MM.1S (cell line): ENCODE data around the gene CSNK1G3.
A peak's percentile ranks its signal among the peaks of the same experiment; 100 is the strongest.

Experiments used
- DNase-seq: peaks from one replicate; pipeline ENCODE4 v3.0.0-alpha.2; 2015
- H2AFZ ChIP-seq: fragments of 300-600 bp; sonication (generic); 2 replicates; pipeline ENCODE4 v1.6.0; 2016; ENCODE audit warnings: antibody characterized with exemption, low read length
- H3F3A ChIP-seq: fragments of 300-600 bp; sonication (generic); 2 replicates; pipeline ENCODE4 v1.6.1; 2016; ENCODE audit warnings: mild to moderate bottlenecking, antibody characterized with exemption, low read length, moderate library complexity, mixed read lengths; ENCODE audit not compliant: insufficient read depth
- H3K27ac ChIP-seq: fragments of 300-600 bp; sonication (generic); 2 replicates; pipeline ENCODE4 v1.5.1; 2016; ENCODE audit warnings: mild to moderate bottlenecking, low read length
- H3K27me3 ChIP-seq: fragments of 300-600 bp; sonication (generic); replicated peaks from 2 replicates; pipeline ENCODE4 v1.6.0; 2016; ENCODE audit warnings: low read length; ENCODE audit not compliant: insufficient read depth
- H3K36me3 ChIP-seq: fragments of 300-600 bp; sonication (generic); replicated peaks from 2 replicates; pipeline ENCODE4 v1.6.1; 2016; ENCODE audit warnings: mild to moderate bottlenecking, low read length, mixed read lengths; ENCODE audit not compliant: insufficient read depth
- H3K4me1 ChIP-seq: fragments of 300-600 bp; sonication (generic); 2 replicates; pipeline ENCODE4 v1.6.1; 2016; ENCODE audit warnings: low read length, mixed read lengths
- H3K4me2 ChIP-seq: fragments of 300-600 bp; sonication (generic); 2 replicates; pipeline ENCODE4 v1.6.0; 2016; ENCODE audit warnings: low read depth, low read length
- H3K4me3 ChIP-seq: fragments of 300-600 bp; sonication (generic); 2 replicates; pipeline ENCODE4 v1.5.1; 2016; ENCODE audit warnings: low read length, mixed read lengths
- H3K79me2 ChIP-seq: fragments of 300-600 bp; sonication (generic); 2 replicates; pipeline ENCODE4 v1.6.1; 2016; ENCODE audit warnings: mixed run types, low read length, mixed read lengths
- H3K9ac ChIP-seq: fragments of 300-600 bp; sonication (generic); 2 replicates; pipeline ENCODE4 v1.6.1; 2016; ENCODE audit warnings: low read length, mixed read lengths
- H3K9me2 ChIP-seq: fragments of 300-600 bp; sonication (generic); replicated peaks from 2 replicates; pipeline ENCODE4 v1.6.1; 2016; ENCODE audit warnings: mild to moderate bottlenecking, low read length, mixed read lengths; ENCODE audit not compliant: insufficient read depth
- H3K9me3 ChIP-seq: fragments of 300-600 bp; sonication (generic); replicated peaks from 2 replicates; pipeline ENCODE4 v1.6.1; 2016; ENCODE audit warnings: mild to moderate bottlenecking, low read length, mixed read lengths; ENCODE audit not compliant: insufficient read depth
- H4K20me1 ChIP-seq: fragments of 300-600 bp; sonication (generic); 2 replicates; pipeline ENCODE4 v1.6.1; 2016; ENCODE audit warnings: mild to moderate bottlenecking, low read length, moderate library complexity, mixed read lengths; ENCODE audit not compliant: insufficient read depth
- CTCF ChIP-seq: fragments of 300-600 bp; sonication (generic); IDR thresholded peaks from 2 replicates; pipeline ENCODE4 v1.5.1; 2016; ENCODE audit warnings: antibody characterized with exemption, low read length, mixed read lengths
- EZH2 ChIP-seq: fragments of 300-600 bp; sonication (generic); optimal IDR thresholded peaks from 2 replicates; pipeline ENCODE3; 2017; ENCODE audit warnings: low read depth, mild to moderate bottlenecking, antibody characterized with exemption, low read length, mixed read lengths
- EZH2phosphoT487 ChIP-seq: fragments of 300-600 bp; sonication (generic); IDR thresholded peaks from 2 replicates; pipeline ENCODE4 v1.6.1; 2018; ENCODE audit warnings: antibody characterized with exemption, low read length

The CSNK1G3 gene

GRCh38 chr5:123558762-123559433 is 46.9 kb downstream of the CSNK1G3 start:
- H3K27me3 ChIP-seq: no peaks in the 10 kb centered on the region

GRCh38 chr5:123559434-123559775 is 47.4 kb downstream of the CSNK1G3 start:
- Histone ChIP-seq H3K4me2 (no peak overlapping the region), H3K9me3 (no peaks in the 10 kb centered on the region), H3K36me3 (no peaks in the 10 kb centered on the region), H4K20me1 (no peaks in the 10 kb centered on the region), H3F3A (no peaks in the 10 kb centered on the region), H3K9me2 (no peaks in the 10 kb centered on the region), H3K4me3 (no peak overlapping the region), H3K27ac (no peak overlapping the region), H3K27me3 (no peaks in the 10 kb centered on the region), H3K9ac (no peak overlapping the region), H3K4me1 (no peaks in the 10 kb centered on the region), H3K79me2 (no peaks in the 10 kb centered on the region), H2AFZ (no peak overlapping the region)
- no peak for DNase-seq
- no peak for TF ChIP-seq EZH2

More at GRCh38 chr5:123558762-123559433, 46.9 kb downstream of the CSNK1G3 start:
- Histone ChIP-seq H3K9me2 (no peaks in the 10 kb centered on the region), H3K9ac (no peak overlapping the region), H3K4me3 (no peak overlapping the region), H3F3A (no peaks in the 10 kb centered on the region), H3K4me2 (no peak overlapping the region), H3K9me3 (no peaks in the 10 kb centered on the region), H2AFZ (no peak overlapping the region), H3K27ac (no peak overlapping the region), H3K36me3 (no peaks in the 10 kb centered on the region), H4K20me1 (no peaks in the 10 kb centered on the region), H3K79me2 (no peaks in the 10 kb centered on the region), H3K4me1 (no peaks in the 10 kb centered on the region)
- no peak for DNase-seq
- TF ChIP-seq EZH2: no peak
- TF ChIP-seq EZH2phosphoT487: no peak
- TF ChIP-seq CTCF: no peak

- Histone ChIP-seq H3K4me3 (no peak overlapping the region), H3K9me3 (no peaks in the 10 kb centered on the region), H2AFZ (no peak overlapping the region), H3K27ac (no peak overlapping the region), H3K9me2 (no peaks in the 10 kb centered on the region), H3K27me3 (no peaks in the 10 kb centered on the region), H3F3A (no peaks in the 10 kb centered on the region), H3K4me2 (no peak overlapping the region), H3K36me3 (no peaks in the 10 kb centered on the region), H3K9ac (no peak overlapping the region), H3K79me2 (no peaks in the 10 kb centered on the region), H3K4me1 (no peaks in the 10 kb centered on the region), H4K20me1 (no peaks in the 10 kb centered on the region)
- TF ChIP-seq EZH2 (no peak), CTCF (no peak), EZH2phosphoT487 (no peak)
- DNase-seq: no peak
Measured at GRCh38 chr5:123561230-123561629, 49.3 kb downstream of the CSNK1G3 start.

GRCh38 chr5:123571927-123572326 is 60.0 kb downstream of the CSNK1G3 start:
- H3K4me1 ChIP-seq: no peaks in the 10 kb centered on the region
- no peaks in the 10 kb centered on the region for H3K9me3 ChIP-seq
- H3K4me3 ChIP-seq: no peak overlapping the region
- H3K27me3 ChIP-seq: no peaks in the 10 kb centered on the region
- H3K9ac ChIP-seq: no peak overlapping the region
- H2AFZ ChIP-seq: no peak overlapping the region
- H3K4me2 ChIP-seq: no peak overlapping the region
- no peaks in the 10 kb centered on the region for H3F3A ChIP-seq
- TF ChIP-seq CTCF: no peak
- TF ChIP-seq EZH2: no peak
- TF ChIP-seq EZH2phosphoT487: no peak
- H3K27ac ChIP-seq: no peak overlapping the region
- no peaks in the 10 kb centered on the region for H3K9me2 ChIP-seq
- peak; percentile 48 for DNase-seq
- H3K79me2 ChIP-seq: no peaks in the 10 kb centered on the region
- no peaks in the 10 kb centered on the region for H3K36me3 ChIP-seq
- no peaks in the 10 kb centered on the region for H4K20me1 ChIP-seq
